ENCODE data around the gene KIAA1614.

KIAA1614 gene

DNA sequence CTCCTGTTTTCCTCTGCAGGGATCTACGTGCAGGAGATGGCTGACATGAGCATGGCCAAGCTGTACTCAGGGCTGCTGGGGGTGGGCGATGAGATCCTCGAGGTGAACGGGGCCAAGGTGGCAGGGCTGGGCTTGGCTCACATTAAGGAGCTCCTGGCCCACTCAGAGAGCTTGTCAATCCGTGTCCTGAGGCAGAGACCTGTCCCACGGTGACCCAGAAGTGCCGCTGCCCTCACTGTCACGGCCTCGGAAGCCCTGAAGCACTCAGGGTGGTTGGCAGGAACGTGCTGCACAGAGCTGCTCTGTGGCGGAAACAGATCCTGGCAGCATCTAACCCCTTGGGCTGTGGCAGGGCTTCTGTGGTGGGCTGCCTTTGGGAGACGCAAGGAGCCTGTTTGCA is 37.6 kb downstream of the KIAA1614 start:
- TF ChIP-seq, protein P1, sequence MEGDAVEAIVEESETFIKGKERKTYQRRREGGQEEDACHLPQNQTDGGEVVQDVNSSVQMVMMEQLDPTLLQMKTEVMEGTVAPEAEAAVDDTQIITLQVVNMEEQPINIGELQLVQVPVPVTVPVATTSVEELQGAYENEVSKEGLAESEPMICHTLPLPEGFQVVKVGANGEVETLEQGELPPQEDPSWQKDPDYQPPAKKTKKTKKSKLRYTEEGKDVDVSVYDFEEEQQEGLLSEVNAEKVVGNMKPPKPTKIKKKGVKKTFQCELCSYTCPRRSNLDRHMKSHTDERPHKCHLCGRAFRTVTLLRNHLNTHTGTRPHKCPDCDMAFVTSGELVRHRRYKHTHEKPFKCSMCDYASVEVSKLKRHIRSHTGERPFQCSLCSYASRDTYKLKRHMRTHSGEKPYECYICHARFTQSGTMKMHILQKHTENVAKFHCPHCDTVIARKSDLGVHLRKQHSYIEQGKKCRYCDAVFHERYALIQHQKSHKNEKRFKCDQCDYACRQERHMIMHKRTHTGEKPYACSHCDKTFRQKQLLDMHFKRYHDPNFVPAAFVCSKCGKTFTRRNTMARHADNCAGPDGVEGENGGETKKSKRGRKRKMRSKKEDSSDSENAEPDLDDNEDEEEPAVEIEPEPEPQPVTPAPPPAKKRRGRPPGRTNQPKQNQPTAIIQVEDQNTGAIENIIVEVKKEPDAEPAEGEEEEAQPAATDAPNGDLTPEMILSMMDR (IDR thresholded peaks at IDR 0.05; ENCODE audit: low read depth, low read length), result no peak
- TF ChIP-seq, protein P2, sequence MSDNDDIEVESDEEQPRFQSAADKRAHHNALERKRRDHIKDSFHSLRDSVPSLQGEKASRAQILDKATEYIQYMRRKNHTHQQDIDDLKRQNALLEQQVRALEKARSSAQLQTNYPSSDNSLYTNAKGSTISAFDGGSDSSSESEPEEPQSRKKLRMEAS (IDR thresholded peaks at IDR 0.05; ENCODE audit: low read depth, low read length), result no peak
- TF ChIP-seq MYC (IDR thresholded peaks at IDR 0.05; ENCODE audit: low read depth, low read length) (no peak), POLR2A (IDR thresholded peaks at IDR 0.05; ENCODE audit: extremely low read depth, insufficient read length) (no peak)
- H3K4me3 ChIP-seq (ENCODE audit: low read depth, low read length), result no peak overlapping the region

DNA sequence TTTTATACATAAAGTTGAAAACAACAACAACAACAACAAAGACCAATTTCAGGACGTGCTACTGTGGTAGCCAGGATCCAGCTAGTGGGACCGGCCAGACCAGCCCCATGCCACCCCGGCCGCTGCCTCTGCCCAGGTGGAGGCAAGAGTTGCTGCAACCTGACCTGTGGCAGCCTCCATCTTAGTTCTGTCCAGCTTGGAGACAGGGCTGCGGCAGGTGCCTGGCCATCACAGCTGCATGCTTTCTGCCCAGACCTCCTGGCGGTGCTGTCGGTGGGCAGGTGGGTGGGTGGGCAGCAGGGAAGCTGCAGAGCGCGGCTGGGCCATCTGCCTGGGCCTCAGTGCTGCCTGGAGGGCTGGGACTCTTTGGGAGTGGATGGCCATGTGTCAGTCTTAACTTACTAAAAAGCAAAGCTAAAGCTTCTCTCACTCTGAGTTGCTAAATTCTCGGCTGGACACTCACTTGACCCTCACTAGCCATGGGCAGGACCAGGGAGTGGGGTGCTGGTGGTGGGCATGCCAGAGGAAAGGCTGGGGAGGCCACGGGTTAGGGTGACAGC is 38.6 kb downstream of the KIAA1614 start:
- TF ChIP-seq MYC (IDR thresholded peaks at IDR 0.05; ENCODE audit: low read depth, low read length) (no peak), POLR2A (IDR thresholded peaks at IDR 0.05; ENCODE audit: extremely low read depth, insufficient read length) (no peak)
- TF ChIP-seq, protein P2 (IDR thresholded peaks at IDR 0.05; ENCODE audit: low read depth, low read length), result no peak
- TF ChIP-seq, protein P1 (IDR thresholded peaks at IDR 0.05; ENCODE audit: low read depth, low read length), result no peak
- H3K4me3 ChIP-seq (ENCODE audit: low read depth, low read length), result no peak overlapping the region
- DNase-seq (ENCODE audit: low read depth), result no peak

More for the DNA sequence above, 37.6 kb downstream of the KIAA1614 start:
- no peak for DNase-seq (ENCODE audit: low read depth)

DNA sequence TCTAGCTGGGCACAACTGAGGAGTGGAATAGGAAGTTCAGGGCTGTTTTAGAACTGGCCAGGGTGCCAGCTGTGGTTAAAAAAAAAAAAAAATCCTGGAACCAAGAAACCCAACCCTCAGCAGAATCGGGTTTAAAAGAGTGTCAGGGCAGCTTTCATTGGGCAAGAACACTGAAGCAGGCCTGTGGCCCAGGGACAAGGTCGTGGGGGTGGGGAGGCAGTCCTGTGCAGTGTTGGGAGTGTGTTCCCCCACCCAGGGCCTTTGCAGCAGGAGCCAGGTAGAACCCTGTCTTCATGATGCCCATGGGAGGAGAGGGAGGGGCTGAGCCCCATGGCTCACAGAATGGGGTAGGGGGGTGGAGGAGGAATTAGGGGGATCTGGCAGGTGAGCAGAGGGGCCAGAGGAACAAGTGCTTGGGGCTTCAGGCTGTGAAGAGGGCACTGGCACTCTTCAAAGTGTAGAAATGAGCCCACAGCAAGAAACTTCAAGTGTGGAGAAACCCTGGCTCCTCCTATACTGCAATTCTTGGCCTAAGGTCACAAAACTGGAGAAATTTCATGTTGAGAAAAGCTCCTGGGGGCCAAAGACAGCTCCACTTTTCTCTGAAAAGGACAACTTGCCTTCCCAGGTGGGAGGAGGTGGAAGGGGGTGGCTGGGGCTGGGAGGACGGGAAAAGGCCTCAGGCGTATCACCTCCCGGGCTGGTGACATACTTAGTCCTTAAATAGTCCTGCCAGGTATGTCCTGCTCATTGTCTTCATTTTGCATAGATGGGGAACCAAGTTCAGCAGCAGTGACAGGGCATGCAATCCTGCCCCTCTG is 39.3 kb downstream of the KIAA1614 start:
- no peak for DNase-seq (ENCODE audit: low read depth)
- TF ChIP-seq, protein P2 (IDR thresholded peaks at IDR 0.05; ENCODE audit: low read depth, low read length), result no peak
- TF ChIP-seq POLR2A (IDR thresholded peaks at IDR 0.05; ENCODE audit: extremely low read depth, insufficient read length), result no peak
- TF ChIP-seq, protein P1 (IDR thresholded peaks at IDR 0.05; ENCODE audit: low read depth, low read length), result no peak
- TF ChIP-seq MYC (IDR thresholded peaks at IDR 0.05; ENCODE audit: low read depth, low read length), result no peak
- H3K4me3 ChIP-seq (ENCODE audit: low read depth, low read length), result no peak overlapping the region

DNA sequence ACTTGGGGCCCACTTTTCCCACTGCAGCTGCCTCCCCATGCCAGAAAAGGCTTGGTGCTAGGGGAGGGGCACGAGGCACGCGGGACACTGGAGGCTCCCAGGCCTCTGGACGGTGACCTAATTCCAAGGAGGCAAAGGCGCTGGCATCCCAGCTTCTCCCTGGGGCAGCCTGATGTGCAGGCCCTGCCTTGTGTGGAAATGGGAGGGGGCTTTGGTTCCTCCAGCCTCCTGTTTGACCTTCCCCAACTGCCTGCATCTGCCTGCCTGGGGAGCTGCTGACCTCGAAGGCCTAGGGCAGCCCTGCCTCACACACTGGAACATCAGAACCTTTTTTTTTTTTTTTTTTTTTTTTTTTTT is 39.9 kb downstream of the KIAA1614 start:
- DNase-seq (ENCODE audit: low read depth), result no peak
- TF ChIP-seq, protein P1 (IDR thresholded peaks at IDR 0.05; ENCODE audit: low read depth, low read length), result no peak
- TF ChIP-seq, protein P2 (IDR thresholded peaks at IDR 0.05; ENCODE audit: low read depth, low read length), result no peak
- no peak for TF ChIP-seq POLR2A (IDR thresholded peaks at IDR 0.05; ENCODE audit: extremely low read depth, insufficient read length)

DNA sequence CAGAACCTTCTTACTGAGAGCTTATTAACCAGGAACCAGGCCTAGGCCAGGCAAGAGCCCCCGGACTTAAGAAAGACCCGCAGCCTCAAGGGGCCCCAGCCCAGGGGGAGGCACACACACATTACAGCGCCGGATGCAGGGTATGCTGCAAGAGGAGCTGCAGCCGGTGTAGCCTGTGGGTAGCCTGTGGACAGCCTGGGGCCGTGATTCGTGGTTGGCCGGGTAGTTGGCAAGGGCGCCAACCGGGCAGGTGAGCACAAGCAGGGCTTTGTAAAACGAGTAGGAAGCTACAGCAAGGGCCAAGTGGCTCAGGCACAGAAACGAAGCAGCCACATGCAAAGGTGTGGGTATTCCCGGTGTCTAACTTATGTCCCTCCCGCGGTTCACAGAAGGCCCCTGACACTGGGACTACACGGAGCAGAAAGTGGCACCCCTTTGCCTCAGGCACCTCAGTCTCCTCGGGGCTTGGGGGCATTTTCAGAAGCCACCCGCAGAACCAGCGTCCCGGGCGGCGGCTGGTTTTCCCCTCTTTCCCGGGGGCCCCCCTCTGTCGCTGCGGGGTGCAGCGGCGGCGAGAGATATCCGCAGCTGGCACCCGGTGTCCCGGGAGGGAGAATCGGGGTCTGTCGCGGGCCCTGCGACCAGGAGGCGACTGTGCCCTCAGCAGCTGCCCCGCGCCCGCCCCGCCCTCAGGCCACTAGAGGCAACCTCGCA is 40.8 kb downstream of the KIAA1614 start:
- H3K4me3 ChIP-seq (ENCODE audit: low read depth, low read length), result no peak overlapping the region
- no peak for DNase-seq (ENCODE audit: low read depth)
- TF ChIP-seq, protein P1 (IDR thresholded peaks at IDR 0.05; ENCODE audit: low read depth, low read length), result no peak
- TF ChIP-seq MYC (IDR thresholded peaks at IDR 0.05; ENCODE audit: low read depth, low read length) (no peak), POLR2A (IDR thresholded peaks at IDR 0.05; ENCODE audit: extremely low read depth, insufficient read length) (no peak)
- TF ChIP-seq, protein P2 (IDR thresholded peaks at IDR 0.05; ENCODE audit: low read depth, low read length), result no peak

More for the DNA sequence above, 39.9 kb downstream of the KIAA1614 start:
- no peak overlapping the region for H3K4me3 ChIP-seq (ENCODE audit: low read depth, low read length)

Measured in NB4 (cell line).